COLO668 (cell line): ENCODE measurements around the gene CAMK2D.
"Not testable (repeated sequence)": the region's sequence is repeated elsewhere in the genome, so short reads cannot be mapped to it uniquely, and the experiment has no call there.

ENCODE experiments used
- DNase-seq: peaks from one replicate; lab custom pipeline; 2025; ENCODE audit not compliant: unreplicated experiment; lab: John Stamatoyannopoulos, UW

CAMK2D gene

DNA sequence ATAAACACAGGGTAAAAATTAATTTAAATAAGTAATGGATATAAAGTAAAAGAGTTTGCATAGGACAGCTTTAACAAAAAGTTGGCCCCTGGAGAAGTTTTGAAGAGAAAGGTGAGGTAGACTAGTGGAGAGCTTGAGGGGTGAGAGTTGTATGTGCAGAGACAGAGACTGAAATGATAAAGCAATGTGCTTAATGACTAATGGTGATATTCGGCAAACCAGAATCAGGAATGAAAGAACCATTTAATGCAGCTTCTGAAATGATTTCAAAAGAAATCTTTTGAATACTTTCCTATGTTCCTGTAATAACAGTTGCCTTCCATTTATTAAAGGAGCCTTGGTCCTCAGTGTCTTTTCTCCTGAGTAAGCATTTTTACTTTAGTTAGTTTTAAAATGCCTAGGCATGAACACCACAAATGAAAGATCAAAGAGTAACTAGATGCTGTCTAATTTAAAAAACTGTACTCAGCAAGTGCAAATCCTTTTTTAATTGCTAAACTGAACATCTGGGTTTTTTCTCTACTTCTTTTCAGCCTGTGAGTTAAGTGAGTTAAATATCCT, 28.5 kb downstream of the CAMK2D start:
- DNase-seq, result no peak

- DNase-seq, result no peak
Measured at GRCh38 chr4:113730467-113731216, 30.9 kb downstream of the CAMK2D start.

DNA sequence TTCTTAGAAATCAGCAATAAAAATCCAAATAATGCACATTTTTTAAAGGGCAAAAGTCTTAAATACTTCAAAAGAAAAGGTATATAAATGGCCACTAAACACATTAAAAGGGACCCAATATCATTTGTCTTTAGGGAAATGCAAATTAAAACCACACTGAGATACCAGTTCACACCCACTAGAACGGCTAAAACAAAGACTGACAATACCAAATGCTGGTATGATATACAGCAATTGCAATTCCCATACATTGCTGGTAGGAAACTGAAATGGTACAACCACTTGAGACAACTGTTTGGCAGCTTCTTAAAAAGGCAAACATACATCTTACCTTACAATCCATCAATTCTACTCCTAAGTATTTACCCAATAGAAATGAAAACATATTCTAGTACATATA, 33.7 kb downstream of the CAMK2D start:
- DNase-seq, result no peak

GRCh38 chr4:113725963-113726362, 35.6 kb downstream of the CAMK2D start:
- no peak for DNase-seq

GRCh38 chr4:113718252-113718651, 43.3 kb downstream of the CAMK2D start:
- no peak for DNase-seq

GRCh38 chr4:113711883-113712662, 49.5 kb downstream of the CAMK2D start:
- DNase-seq, result no peak

DNA sequence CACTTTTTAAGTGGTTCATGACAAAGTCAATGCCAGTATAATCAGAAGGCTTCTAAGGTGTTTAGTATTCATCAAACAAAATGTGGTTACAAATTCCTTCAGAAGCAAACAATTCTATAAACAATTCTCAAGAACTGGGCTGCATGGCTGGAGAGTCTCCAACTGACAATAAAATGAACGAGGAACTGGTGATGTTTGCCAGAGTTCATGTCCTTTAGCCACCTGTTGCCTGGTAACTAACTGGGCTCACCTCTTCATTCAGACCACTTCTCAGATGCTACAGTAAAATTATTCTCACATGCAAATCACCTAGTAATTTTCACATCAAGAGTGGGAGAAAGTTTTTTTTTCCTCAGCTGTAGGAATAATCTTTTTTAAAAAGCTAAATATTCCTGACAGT, 53.3 kb downstream of the CAMK2D start:
- DNase-seq, result no peak

DNA sequence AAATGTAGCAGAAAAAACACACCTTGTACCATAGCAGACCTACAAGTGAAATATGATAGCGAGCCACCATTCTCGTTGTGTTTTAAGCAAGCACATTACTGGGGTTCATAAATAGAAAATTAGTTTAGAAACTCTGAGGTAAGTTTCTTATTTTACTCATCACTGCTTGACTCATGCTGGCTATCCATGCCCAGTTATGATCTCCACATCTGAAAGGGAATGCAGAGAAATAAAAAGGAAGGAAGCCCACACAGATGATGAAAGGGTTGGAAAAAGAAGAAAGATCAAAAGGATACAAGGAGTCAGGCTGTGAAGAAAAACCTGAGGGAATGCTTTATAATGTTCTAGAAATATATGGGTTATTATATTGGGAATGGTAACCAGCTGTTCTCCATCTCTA, 54.5 kb downstream of the CAMK2D start:
- no peak for DNase-seq

GRCh38 chr4:113705097-113705496, 56.4 kb downstream of the CAMK2D start:
- DNase-seq, result not testable (repeated sequence)

DNA sequence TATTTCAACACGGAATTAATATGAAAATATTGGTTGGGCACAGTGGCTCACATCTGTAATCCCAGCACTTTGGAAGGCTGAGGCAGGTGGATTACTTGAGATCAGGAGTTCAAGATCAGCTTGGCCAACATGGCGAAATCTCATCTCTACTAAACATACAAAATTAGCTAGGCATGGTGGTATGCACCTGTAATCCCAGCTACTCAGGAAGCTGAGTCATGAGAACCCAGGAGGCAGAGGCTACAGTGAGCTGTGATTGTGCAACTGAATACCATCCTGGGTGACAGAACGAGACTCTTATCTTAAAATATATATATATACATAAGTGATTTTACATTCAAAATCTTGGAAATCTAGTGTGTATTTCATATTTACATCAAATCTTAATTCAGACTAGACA, 58.9 kb downstream of the CAMK2D start:
- DNase-seq, result not testable (repeated sequence)

GRCh38 chr4:113701169-113701568, 60.4 kb downstream of the CAMK2D start:
- DNase-seq, result no peak

DNA sequence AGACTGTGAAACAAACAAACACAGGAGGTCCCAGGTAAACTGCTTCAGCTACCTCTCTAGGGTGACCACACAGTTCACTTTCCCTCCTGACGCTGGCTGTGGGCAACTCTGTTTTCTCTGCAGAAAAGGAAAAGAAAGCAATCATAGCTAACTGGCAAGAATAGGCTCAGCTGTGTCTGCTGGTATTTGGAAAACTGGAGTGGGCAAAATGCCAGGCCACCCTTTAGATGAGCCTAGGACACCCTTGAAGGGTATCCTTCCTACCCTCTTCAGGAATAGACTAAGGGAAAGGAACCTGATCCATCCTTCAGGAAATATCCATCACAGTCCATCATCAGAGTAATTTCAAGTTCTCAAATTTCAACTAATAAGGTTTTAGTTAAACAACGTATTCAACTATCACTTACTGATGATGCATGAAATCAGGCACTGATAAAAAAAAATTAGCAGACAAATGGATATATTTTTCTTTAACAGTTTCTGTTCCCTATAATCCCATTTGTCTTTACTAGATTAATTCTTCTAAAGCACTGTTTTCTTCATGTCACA, 60.9 kb downstream of the CAMK2D start:
- DNase-seq, result no peak

DNA sequence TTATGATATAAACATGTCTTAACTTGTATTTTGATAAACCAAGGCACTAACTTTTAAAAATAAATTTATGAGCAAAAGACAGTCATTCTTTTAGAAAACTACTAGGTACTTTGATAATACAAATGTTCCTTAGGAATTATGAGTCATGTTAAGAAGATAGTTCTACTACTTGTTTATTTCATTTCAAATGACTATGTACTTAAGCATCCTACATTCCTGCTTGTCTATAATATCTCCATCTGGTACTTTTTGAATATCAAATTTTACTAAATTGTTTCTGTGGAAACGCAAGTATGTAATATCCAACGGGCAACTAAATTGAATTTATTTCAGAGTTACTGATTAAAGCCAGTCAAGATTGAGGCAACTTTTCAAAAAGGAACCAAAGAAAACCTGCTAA, 61.8 kb downstream of the CAMK2D start:
- no peak for DNase-seq

DNA sequence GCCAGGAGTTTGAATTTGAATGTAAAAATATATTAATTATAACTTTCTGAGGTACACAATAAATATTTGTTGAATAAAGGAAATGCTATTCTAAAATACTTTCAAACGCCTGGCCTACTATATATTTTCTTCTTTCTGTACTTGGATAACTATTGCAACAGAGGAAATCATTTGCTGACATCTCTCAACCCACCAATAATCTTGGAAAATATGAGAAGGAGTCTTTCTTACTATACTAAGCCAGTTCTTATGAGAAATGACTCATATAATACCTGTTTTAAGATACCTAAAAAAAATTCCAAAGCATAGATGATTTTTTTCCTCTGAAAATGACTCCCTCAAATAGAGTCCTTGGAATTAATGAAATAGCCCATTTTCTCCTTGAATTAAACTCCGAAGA, 64.1 kb downstream of the CAMK2D start:
- no peak for DNase-seq

- DNase-seq, result no peak
Measured at GRCh38 chr4:113695328-113696169, 66.0 kb downstream of the CAMK2D start.

DNA sequence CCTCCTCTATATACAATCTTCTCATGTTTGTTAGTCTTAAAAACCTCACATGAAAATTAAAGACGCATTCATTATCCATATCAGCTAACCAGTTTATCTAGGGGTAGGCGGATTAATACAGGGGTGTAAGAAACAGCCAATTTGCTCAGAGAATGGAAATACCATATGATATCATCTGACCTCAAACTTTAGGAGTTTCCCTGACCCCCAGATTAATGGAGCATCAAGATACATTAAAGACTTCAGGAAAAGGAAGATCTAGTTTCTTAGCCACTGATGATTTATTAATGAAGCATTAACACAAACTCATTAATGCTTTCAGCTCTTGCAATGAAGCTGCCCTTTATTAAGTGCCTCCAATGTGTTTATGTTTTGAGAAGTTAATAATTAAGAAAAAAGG, 67.5 kb downstream of the CAMK2D start:
- no peak for DNase-seq

GRCh38 chr4:113692809-113693411, 68.6 kb downstream of the CAMK2D start:
- no peak for DNase-seq

DNA sequence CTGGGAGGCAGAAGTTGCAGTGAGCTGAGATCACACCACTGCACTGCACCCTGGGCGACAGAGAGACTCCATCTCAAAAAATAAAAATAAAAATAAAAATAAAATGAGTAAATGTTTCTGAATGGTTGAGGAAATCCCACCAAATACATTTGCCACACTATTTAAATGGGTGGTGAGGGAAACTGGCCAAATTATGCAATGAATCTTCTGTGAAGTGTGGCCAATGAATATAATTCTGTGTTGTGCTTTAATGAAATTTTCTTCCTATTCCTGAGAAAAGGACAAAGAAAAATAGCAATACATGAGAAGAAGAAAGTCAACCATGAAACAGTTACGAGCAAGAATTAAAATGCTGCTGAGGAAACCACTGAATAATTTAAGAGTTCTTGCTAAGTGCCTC, 69.9 kb downstream of the CAMK2D start:
- DNase-seq, result no peak

DNA sequence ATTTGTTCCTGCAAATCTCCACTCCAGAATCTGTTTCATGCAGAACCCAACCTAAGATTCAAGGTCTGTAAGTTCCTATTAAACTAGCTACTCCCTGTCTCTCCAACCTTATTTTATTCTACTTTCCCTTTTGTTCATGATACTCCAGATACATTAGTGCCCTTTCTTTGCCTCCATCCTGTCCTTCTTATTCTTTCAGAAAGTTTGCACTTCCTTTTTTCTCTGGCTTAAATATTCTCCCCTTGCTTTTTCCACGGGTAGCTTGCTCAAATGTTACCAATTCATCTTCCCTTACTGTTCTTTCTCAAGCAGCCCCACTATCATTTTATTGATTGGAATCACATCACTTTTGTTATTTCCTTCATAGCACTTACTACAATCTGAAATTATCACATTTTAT, 72.1 kb downstream of the CAMK2D start:
- no peak for DNase-seq

GRCh38 chr4:113687067-113687718, 74.3 kb downstream of the CAMK2D start:
- no peak for DNase-seq
